Ishikawa (cell line): Measurements from ENCODE around the gene DCC.

Experiments used
- CREB1 ChIP-seq: IDR thresholded peaks from 2 replicates; pipeline ENCODE4 v1.6.1; 2012; ENCODE audit warnings: low read depth
- EP300 ChIP-seq: IDR thresholded peaks from 2 replicates; pipeline ENCODE4 v1.6.1; 2012; ENCODE audit warnings: borderline replicate concordance
- TEAD4 ChIP-seq: IDR thresholded peaks from 2 replicates; pipeline ENCODE4 v1.6.1; 2012
- YY1 ChIP-seq: IDR thresholded peaks from 2 replicates; pipeline ENCODE4 v1.6.1; 2012; ENCODE audit warnings: low read depth
- TF ChIP-seq, protein P1 (sequence below): IDR thresholded peaks from 2 replicates; pipeline ENCODE4 v1.6.1; 2012

- TF ChIP-seq CREB1 (no peak), TEAD4 (no peak), EP300 (no peak), YY1 (no peak)
- TF ChIP-seq, protein P1, sequence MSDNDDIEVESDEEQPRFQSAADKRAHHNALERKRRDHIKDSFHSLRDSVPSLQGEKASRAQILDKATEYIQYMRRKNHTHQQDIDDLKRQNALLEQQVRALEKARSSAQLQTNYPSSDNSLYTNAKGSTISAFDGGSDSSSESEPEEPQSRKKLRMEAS: no peak
Observed at GRCh38 chr18:52567360-52567759, 227.4 kb downstream of the DCC start.
